Adrenal gland (tissue), 12 donors: ENCODE measurements around the gene KLHL26. TPM values are rescaled to one million over a fixed set of nuclear protein-coding genes. Genes with fewer than 3 reads are reported as not detected.
A peak's percentile ranks its signal among the peaks of the same experiment; 100 is the strongest.

Experiments used
- DNase-seq, 7 donors: peaks; one replicate each; pipeline ENCODE4 v3.0.0-alpha.2; 2019 to 2020
- H3K27ac ChIP-seq, 5 donors: fragments of 200-600 bp; sonication (generic) in 4 of 5; 1 replicate in 3 of 5; 2 replicates in 2 of 5; pipeline versions ENCODE4 v1.5.1 to v1.8.0; 2016 to 2020; ENCODE audit warnings: mild to moderate bottlenecking in 1 of 5
- H3K27me3 ChIP-seq: fragments of 200-600 bp; 2 replicates; pipeline ENCODE4 v1.8.0; 2021
- H3K36me3 ChIP-seq, 2 donors: fragments of 200-600 bp; replicated peaks in 1 of 2; 1 replicate in 1 of 2; 2 replicates in 1 of 2; pipeline versions ENCODE4 v1.5.1 to v1.8.0; 2018 to 2022
- H3K4me1 ChIP-seq, 2 donors: fragments of 200-600 bp; replicated peaks in 1 of 2; 1 replicate in 1 of 2; 2 replicates in 1 of 2; pipeline versions ENCODE4 v1.5.1 to v1.8.0; 2018 to 2021
- H3K4me3 ChIP-seq, 4 donors: fragments of 200-600 bp; sonication (generic) in 3 of 4; one replicate each; pipeline ENCODE4 v1.5.1; 2016 to 2018
- H3K9me3 ChIP-seq, 3 donors: fragments of 200-600 bp; sonication (generic) in 1 of 3; replicated peaks in 1 of 3; 1 replicate in 2 of 3; 2 replicates in 1 of 3; pipeline versions ENCODE4 v1.5.1 to v1.8.0; 2016 to 2021
- CTCF ChIP-seq, 6 experiments: fragments of 450-650 bp in 4 of 6; fragments of 200-600 bp in 2 of 6; sonication (generic) in 1 of 6; IDR thresholded peaks; 1 replicate in 5 of 6; 2 replicates in 1 of 6; pipeline versions ENCODE4 v1.5.1 to v1.8.0; 2016 to 2021; ENCODE audit warnings: antibody characterized with exemption in 6 of 6, mild to moderate bottlenecking in 2 of 6, moderate library complexity in 1 of 6
- POLR2A ChIP-seq, 2 donors: fragments of 450-650 bp; IDR thresholded peaks; one replicate each; pipeline ENCODE4 v1.6.1; 2017; ENCODE audit warnings: antibody characterized with exemption in 2 of 2, mild to moderate bottlenecking in 2 of 2, moderate library complexity in 1 of 2
- WGBS, 4 donors: extraction: QIAGEN DNeasy Blood & Tissue Kit in 2 of 4; methylation state at CpG; one replicate each; pipeline versions ENCODE4 v1.1.5 to v1.1.7; 2013 to 2017; 5-methylcytosine and 5-hydroxymethylcytosine counted together
- intact Hi-C, 2 donors: fragments of 100-400 bp; cut with DNase I; formaldehyde crosslinking; loops; one replicate each; pipeline versions ENCODE4 v1.14.1 to v1.15.0; 2022 to 2023
- polyA plus RNA-seq, 3 donors: library from polyadenylated mRNA; stranded (reverse); fragments of 200-250 nt in 2 of 3; fragments of 350-450 nt in 1 of 3; fragmentation: Illumina TruSeq in 1 of 3; extraction: RNeasy Lipid Tissue Mini Kit (QIAGEN cat#74804) in 1 of 3; gene quantifications; one replicate each; pipeline ENCODE4 v1.2.3, GENCODE V29; 2013 to 2014
- total RNA-seq, 9 donors: library from RNA; depleted of rRNA in 4 of 9; stranded (reverse); fragments of >200 nt in 4 of 9; fragments of 120-200 nt in 1 of 9; fragmentation: NEBNext Ultra II Directional in 1 of 9; extraction: Animal tissue kit (Norgen Biotek cat#: 25700) in 1 of 9; gene quantifications; one replicate each; pipeline versions ENCODE4 v1.1.0 to v1.2.4, GENCODE V29; 2013 to 2023
- donor health status: healthy with polysubstance abuse.
- donor health status: Bipolar disorder and iron deficiency.
- donor health status: DM: yes; HTN: yes; CAD: no.
- donor health status: DM: no; HTN: no; CAD: no.
- donor health status: DM: no; HTN: no; CAD: no.
- donor health status: DM: yes; HTN: yes; CAD: no.

The KLHL26 gene
- total and polyA plus RNA-seq, 12 donors, result 1.4 to 15.2 (median 8.2) TPM

- no peak overlapping the region for H3K4me3 ChIP-seq
- no peaks in the 10 kb centered on the region for H3K36me3 ChIP-seq
- no peak overlapping the region for H3K27ac ChIP-seq
- H3K9me3 ChIP-seq, result no peaks in the 10 kb centered on the region
- intact Hi-C loops, result no loop called here
- no peak for TF ChIP-seq POLR2A (IDR thresholded peaks at IDR 0.05)
- no peak for TF ChIP-seq CTCF (IDR thresholded peaks at IDR 0.05)
- no peak for DNase-seq
- peaks cover 85% of the 10 kb centered on the region for H3K27me3 ChIP-seq
- WGBS, 4 donors, result 39 to 80% (median 43%) methylated on average over 1 to 3 of the region's 3 CpGs
- peaks cover 4 to 31% of the 10 kb centered on the region in 2 donors for H3K4me1 ChIP-seq
Measured at GRCh38 chr19:18610245-18610555, 26.6 kb upstream of the KLHL26 start.

- peaks cover 4 to 31% of the 10 kb centered on the region in 2 donors for H3K4me1 ChIP-seq
- DNase-seq, result no peak
- H3K4me3 ChIP-seq, result no peak overlapping the region
- no peaks in the 10 kb centered on the region for H3K36me3 ChIP-seq
- peaks cover 81% of the 10 kb centered on the region for H3K27me3 ChIP-seq
- intact Hi-C loops, result no loop called here
- H3K27ac ChIP-seq, result no peak overlapping the region
- 5 to 14% (median 8%) methylated on average over 6 to 44 of the region's 45 CpGs for WGBS, 4 donors
- H3K9me3 ChIP-seq, result no peaks in the 10 kb centered on the region
- TF ChIP-seq POLR2A (IDR thresholded peaks at IDR 0.05) (no peak), CTCF (IDR thresholded peaks at IDR 0.05) (no peak)
Measured at GRCh38 chr19:18610556-18611326, 26.1 kb upstream of the KLHL26 start.

- 3 to 12% (median 5%) methylated on average over 8 to 62 of the region's 62 CpGs for WGBS, 4 donors
- no peak overlapping the region for H3K4me3 ChIP-seq
- H3K27ac ChIP-seq, result no peak overlapping the region
- H3K9me3 ChIP-seq, result no peaks in the 10 kb centered on the region
- H3K36me3 ChIP-seq, result no peaks in the 10 kb centered on the region
- TF ChIP-seq CTCF (IDR thresholded peaks at IDR 0.05), result no peak
- no peak for TF ChIP-seq POLR2A (IDR thresholded peaks at IDR 0.05)
- intact Hi-C loops, result no loop called here
- DNase-seq, result no peak
- H3K4me1 ChIP-seq, result peaks cover 4 to 31% of the 10 kb centered on the region in 2 donors
- peaks cover 74% of the 10 kb centered on the region for H3K27me3 ChIP-seq
Measured at GRCh38 chr19:18611327-18612050, 25.3 kb upstream of the KLHL26 start.

GRCh38 chr19:18612051-18612771 lies 24.6 kb upstream of the KLHL26 start:
- H3K4me1 ChIP-seq, result peaks cover 4 to 30% of the 10 kb centered on the region in 2 donors
- WGBS, 4 donors, result 1 to 3% (median 2%) methylated on average over 16 to 30 of the region's 30 CpGs
- no peak for DNase-seq
- H3K9me3 ChIP-seq, result no peaks in the 10 kb centered on the region
- TF ChIP-seq POLR2A (IDR thresholded peaks at IDR 0.05), result no peak
- TF ChIP-seq CTCF (IDR thresholded peaks at IDR 0.05), result no peak
- peaks cover 73% of the 10 kb centered on the region for H3K27me3 ChIP-seq
- H3K4me3 ChIP-seq, result peak overlapping the region in 1 of 4 donors; percentile 60
- no peak overlapping the region for H3K27ac ChIP-seq
- intact Hi-C loops, result no loop called here
- H3K36me3 ChIP-seq, result no peaks in the 10 kb centered on the region
